Skin of body (tissue), 2 donors: Measurements from ENCODE around the gene ZNF212. TPM values are rescaled to one million over a fixed set of nuclear protein-coding genes. Genes with fewer than 3 reads are reported as not detected.

Experiments used
- small RNA-seq: library from RNA; depleted of rRNA; stranded (forward); fragments of <200 nt; gene quantifications from one replicate; pipeline ENCODE3, GENCODE V24; 2014; ENCODE audit warnings: low replicate concordance
- total RNA-seq: library from RNA; depleted of rRNA; stranded (reverse); fragments of >200 nt; gene quantifications from one replicate; pipeline ENCODE4 v1.2.3, GENCODE V29; 2014

ZNF212 gene
- total RNA-seq, 1 donor from 2014 or later = 6.6 TPM

Small RNA genes within 50 kb of the gene (small RNA-seq; reads per million reads assigned to genes)
- not detected for gene AC004890.1

Other genes starting within 250 kb of the ZNF212 start
- gene PDIA4, start 211.1 kb upstream of the ZNF212 start, total RNA-seq = 72.3 TPM
- 6.6 TPM for gene ZNF786, start 148.9 kb upstream of the ZNF212 start, total RNA-seq
- 2.4 TPM for gene ZNF425, start 113.3 kb upstream of the ZNF212 start, total RNA-seq
- gene ZNF398, start 92.2 kb upstream of the ZNF212 start, total RNA-seq = 10.8 TPM
- 17.8 TPM for gene ZNF282, start 44.1 kb upstream of the ZNF212 start, total RNA-seq
- gene ZNF783, start 22.5 kb downstream of the ZNF212 start, total RNA-seq = 10.2 TPM
- gene ZNF777, start 221.4 kb downstream of the ZNF212 start, total RNA-seq = 3.4 TPM